GM20000 (cell line): Measurements from ENCODE around the gene COA1.
"Not testable (repeated sequence)": the region's sequence is repeated elsewhere in the genome, so short reads cannot be mapped to it uniquely, and the experiment has no call there.

ENCODE experiments used
- DNase-seq: peaks from one replicate; pipeline ENCODE4 v3.0.0; 2012; ENCODE audit warnings: low spot score
- CTCF ChIP-seq: IDR thresholded peaks from 2 replicates; pipeline ENCODE4 v1.5.1; 2012; ENCODE audit warnings: mild to moderate bottlenecking, control low read depth; ENCODE audit errors: extremely low read depth, missing control alignments

Gene COA1

GRCh38 chr7:43628431-43628830, 100.9 kb downstream of the COA1 start:
- no peak for DNase-seq
- no peak for TF ChIP-seq CTCF

GRCh38 chr7:43627798-43628197, 101.5 kb downstream of the COA1 start:
- not testable (repeated sequence) for DNase-seq

- TF ChIP-seq CTCF = no peak
- no peak for DNase-seq
Measured at GRCh38 chr7:43626695-43627094, 102.6 kb downstream of the COA1 start.

- DNase-seq = no peak
- no peak for TF ChIP-seq CTCF
Measured at GRCh38 chr7:43625980-43626379, 103.3 kb downstream of the COA1 start.

- TF ChIP-seq CTCF = no peak
- no peak for DNase-seq
Measured at GRCh38 chr7:43625453-43625852, 103.9 kb downstream of the COA1 start.

- no peak for TF ChIP-seq CTCF
- DNase-seq = no peak
Measured at GRCh38 chr7:43624156-43624555, 105.2 kb downstream of the COA1 start.

- TF ChIP-seq CTCF = no peak
- DNase-seq = no peak
Measured at GRCh38 chr7:43621729-43622448, 107.4 kb downstream of the COA1 start.
